Measurements from ENCODE around the gene LRRC37A2.
"Not testable (repeated sequence)": the region's sequence is repeated elsewhere in the genome, so short reads cannot be mapped to it uniquely, and the experiment has no call there.

Gene LRRC37A2

DNA sequence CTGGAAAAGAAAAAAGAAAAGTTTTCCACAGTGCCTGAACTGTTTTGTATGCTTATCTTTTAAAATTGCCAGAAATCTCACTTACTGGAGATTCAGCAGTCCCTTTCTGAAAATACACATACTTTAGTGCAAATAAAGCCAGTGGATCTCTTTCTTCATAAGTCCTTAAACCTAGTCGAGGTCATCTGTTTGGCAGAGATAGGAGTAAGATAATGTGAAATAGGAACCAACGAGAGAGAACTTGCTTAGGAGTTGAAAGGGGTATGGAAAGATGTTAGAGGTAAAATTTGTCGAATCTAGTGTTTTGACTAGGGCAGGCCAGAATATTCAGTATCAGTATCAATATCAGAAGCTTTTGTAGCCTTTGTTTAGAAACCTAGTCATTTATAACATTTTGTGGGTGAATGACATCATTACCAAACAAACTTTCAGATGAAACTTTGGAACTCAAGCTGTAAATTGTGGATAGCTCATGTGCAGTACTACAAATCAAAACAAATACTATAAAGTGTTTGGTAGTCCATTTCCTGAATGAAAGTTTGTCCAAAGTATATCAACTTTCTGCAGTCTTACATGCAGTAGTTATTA lies 86.2 kb downstream of the LRRC37A2 start:
- DNase-seq = not testable (repeated sequence)

DNA sequence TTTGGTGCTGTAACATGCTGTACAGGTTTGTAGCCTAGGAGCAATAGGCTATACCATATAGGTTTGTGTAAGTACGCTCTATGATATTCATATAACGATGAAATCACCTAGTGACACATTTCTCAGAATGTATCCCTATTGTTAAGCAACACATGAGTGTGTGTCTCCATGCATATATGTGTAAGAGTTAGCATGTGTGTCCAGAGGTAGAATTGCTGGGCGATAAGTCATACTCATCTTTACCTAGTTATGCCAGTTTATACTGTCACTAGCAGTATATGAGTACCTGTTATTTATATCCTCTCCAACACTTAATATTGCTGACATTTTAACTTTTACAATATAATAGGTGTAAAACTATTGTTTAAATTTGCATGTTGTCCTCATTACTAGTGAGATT lies 88.5 kb downstream of the LRRC37A2 start:
- not testable (repeated sequence) for DNase-seq

DNA sequence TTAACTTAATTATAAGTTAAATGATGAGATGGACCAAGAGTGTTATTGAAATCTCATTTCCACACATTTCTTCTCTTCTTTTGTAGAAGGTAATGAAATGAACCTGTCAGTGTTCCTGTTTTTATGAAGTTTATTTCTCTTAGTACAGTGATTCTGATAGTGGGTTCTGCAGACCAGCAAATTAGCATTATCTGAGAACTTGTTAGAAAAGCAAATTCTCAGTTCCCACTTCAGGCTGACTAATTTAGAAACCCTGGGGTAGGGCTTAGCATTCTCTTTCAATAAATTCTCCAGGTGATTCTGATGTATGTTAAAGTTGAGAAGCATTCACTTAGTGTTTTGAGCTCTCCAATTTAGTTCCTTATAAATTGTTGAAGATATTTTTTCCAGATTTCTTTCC lies 90.9 kb downstream of the LRRC37A2 start:
- not testable (repeated sequence) for DNase-seq
